Liver (tissue), 3 donors: Measurements from ENCODE around the gene NOX3.

Experiments
- CTCF ChIP-seq: fragments of 150-350 bp; IDR thresholded peaks from 2 replicates; pipeline ENCODE4 v1.5.1; 2017; ENCODE audit warnings: improper control_type of control experiment, low read depth, low read length; ENCODE audit not compliant: missing input control
- HNF4A ChIP-seq, 2 donors: conservative IDR thresholded peaks; 2 replicates each; pipeline ENCODE4 v1.6.1; 2016; ENCODE audit warnings: antibody characterized with exemption in 2 of 2, mild to moderate bottlenecking in 2 of 2
- MAX ChIP-seq: IDR thresholded peaks from 2 replicates; pipeline ENCODE4 v1.6.1; 2016; ENCODE audit warnings: antibody characterized with exemption
- RAD21 ChIP-seq, 2 donors: IDR thresholded peaks; 2 replicates each; pipeline ENCODE4 v1.6.1; 2016; ENCODE audit warnings: antibody characterized with exemption in 2 of 2, mild to moderate bottlenecking in 2 of 2
- RXRA ChIP-seq, 2 donors: IDR thresholded peaks; 2 replicates each; pipeline ENCODE4 v1.6.1; 2017 to 2018; ENCODE audit warnings: antibody characterized with exemption in 2 of 2, mild to moderate bottlenecking in 1 of 2
- YY1 ChIP-seq: IDR thresholded peaks from 2 replicates; pipeline ENCODE4 v1.6.1; 2016; ENCODE audit warnings: antibody characterized with exemption, mild to moderate bottlenecking
- ZBTB33 ChIP-seq: IDR thresholded peaks from 2 replicates; pipeline ENCODE4 v1.6.1; 2016; ENCODE audit warnings: antibody characterized with exemption
- donor health status: healthy.
- donor health status: healthy.

- TF ChIP-seq ZBTB33 (no peak), MAX (no peak), YY1 (no peak), CTCF (no peak), RXRA (IDR thresholded peaks at IDR 0.05) (no peak), HNF4A (conservative IDR thresholded peaks at IDR 0.05) (no peak), RAD21 (IDR thresholded peaks at IDR 0.05) (no peak)
Observed at GRCh38 chr6:155381673-155382337, 73.8 kb downstream of the NOX3 start.
